Keratinocyte (primary cell): ENCODE data around the gene RPEL1. TPM values are rescaled to one million over a fixed set of nuclear protein-coding genes. Genes with fewer than 3 reads are reported as not detected.
A peak's percentile ranks its signal among the peaks of the same experiment; 100 is the strongest.

ENCODE experiments used
- DNase-seq: peaks from one replicate; pipeline ENCODE4 v3.0.0-alpha.2; 2011; ENCODE audit warnings: low read depth, missing footprints, low spot score
- FAIRE-seq: peaks from 2 replicates; lab custom pipeline; 2011; peaks lifted over from hg19 to GRCh38; lab: Jason Lieb, UNC
- H2AFZ ChIP-seq: 2 replicates; pipeline ENCODE4 v1.6.0; 2012; ENCODE audit warnings: low read length, control low read depth, inconsistent platforms; ENCODE audit not compliant: control insufficient read depth
- H3K27ac ChIP-seq: 2 replicates; pipeline ENCODE4 v1.5.1; 2011; ENCODE audit warnings: low read length; ENCODE audit not compliant: control insufficient read depth, insufficient read depth
- H3K27me3 ChIP-seq: 3 replicates; pipeline ENCODE4 v1.6.0; 2011; ENCODE audit warnings: low read length; ENCODE audit not compliant: control insufficient read depth, insufficient read depth; ENCODE audit errors: extremely low read depth
- H3K36me3 ChIP-seq, 2 experiments: 2 replicates in 1 of 2; 3 replicates in 1 of 2; pipeline ENCODE4 v1.5.1; 2011; ENCODE audit warnings: low read length in 2 of 2, mild to moderate bottlenecking in 1 of 2; ENCODE audit not compliant: control insufficient read depth in 2 of 2, insufficient read depth in 2 of 2; ENCODE audit errors: extremely low read depth in 1 of 2
- H3K4me1 ChIP-seq: 3 replicates; pipeline ENCODE4 v1.5.1; 2011; ENCODE audit warnings: low read length; ENCODE audit not compliant: control insufficient read depth, insufficient read depth; ENCODE audit errors: extremely low read depth
- H3K4me2 ChIP-seq: 3 replicates; pipeline ENCODE4 v1.6.0; 2011; ENCODE audit warnings: low read depth, low read length; ENCODE audit not compliant: control insufficient read depth, insufficient read depth; ENCODE audit errors: extremely low read depth
- H3K4me3 ChIP-seq, 3 experiments: fragments of 200-600 bp in 1 of 3; sonication (generic) in 1 of 3; 2 replicates in 2 of 3; 3 replicates in 1 of 3; pipeline ENCODE4 v1.5.1; 2011 to 2016; ENCODE audit warnings: low read length in 3 of 3, mild to moderate bottlenecking in 3 of 3, control low read depth in 2 of 3, inconsistent platforms in 1 of 3, low read depth in 1 of 3, mixed read lengths in 1 of 3, mixed run types in 1 of 3, moderate library complexity in 1 of 3; ENCODE audit not compliant: control insufficient read depth in 2 of 3, insufficient read depth in 2 of 3; ENCODE audit errors: extremely low read depth in 1 of 3
- H3K79me2 ChIP-seq: 2 replicates; pipeline ENCODE4 v1.6.0; 2012; ENCODE audit warnings: low read length; ENCODE audit not compliant: control insufficient read depth, insufficient read depth
- H3K9ac ChIP-seq: 3 replicates; pipeline ENCODE4 v1.6.0; 2011; ENCODE audit warnings: low read length; ENCODE audit not compliant: control insufficient read depth, insufficient read depth; ENCODE audit errors: extremely low read depth
- H3K9me1 ChIP-seq: 3 replicates; pipeline ENCODE4 v1.6.0; 2011; ENCODE audit warnings: low read length; ENCODE audit not compliant: control insufficient read depth, insufficient read depth; ENCODE audit errors: extremely low read depth
- H3K9me3 ChIP-seq: 2 replicates; pipeline ENCODE4 v1.5.1; 2012; ENCODE audit warnings: low read depth, low read length; ENCODE audit not compliant: control insufficient read depth
- H4K20me1 ChIP-seq: 3 replicates; pipeline ENCODE4 v1.6.0; 2011; ENCODE audit warnings: low read length; ENCODE audit not compliant: control insufficient read depth, insufficient read depth; ENCODE audit errors: extremely low read depth
- EZH2 ChIP-seq: IDR thresholded peaks from one replicate; pipeline ENCODE4 v1.6.1; 2012; ENCODE audit warnings: inconsistent platforms, mild to moderate bottlenecking, low read length, moderate library complexity
- dilution Hi-C: fragments of 300-500 bp; cut with MboI; formaldehyde crosslinking; loops from one replicate; pipeline ENCODE4 v1.7.0; 2020; ENCODE audit warnings: low sequenced_read_pairs; ENCODE audit not compliant: extremely low pct_ligation_motif_present
- polyA plus RNA-seq, 5 experiments: library from polyadenylated mRNA; depleted of rRNA in 3 of 5; stranded (reverse) in 3 of 5; stranded (forward) in 1 of 5; unstranded in 1 of 5; fragments of >200 nt; gene quantifications; 1 replicate in 1 of 5; 2 replicates in 3 of 5; 3 replicates in 1 of 5; pipeline versions ENCODE4 v1.2.1 to v1.2.3, GENCODE V29; 2011 to 2012; ENCODE audit warnings: missing spikeins in 2 of 5, low read depth in 1 of 5, low replicate concordance in 1 of 5
- TF ChIP-seq, protein P1 (sequence below), 3 experiments: IDR thresholded peaks in 1 of 3; conservative IDR thresholded peaks in 1 of 3; optimal IDR thresholded peaks in 1 of 3; 2 replicates in 2 of 3; 3 replicates in 1 of 3; pipeline versions ENCODE3 to v1.5.1; 2011; ENCODE audit warnings: low read length in 3 of 3, mild to moderate bottlenecking in 3 of 3, moderate library complexity in 2 of 3, control low read depth in 1 of 3, inconsistent platforms in 1 of 3; ENCODE audit not compliant: insufficient read depth in 2 of 3; ENCODE audit errors: extremely low read depth in 1 of 3

RPEL1 gene
- polyA plus RNA-seq, 1 donor (not counting 4 experiments of a cell fraction or from before 2014, with no cell fraction given) = 0.04 TPM

DNA sequence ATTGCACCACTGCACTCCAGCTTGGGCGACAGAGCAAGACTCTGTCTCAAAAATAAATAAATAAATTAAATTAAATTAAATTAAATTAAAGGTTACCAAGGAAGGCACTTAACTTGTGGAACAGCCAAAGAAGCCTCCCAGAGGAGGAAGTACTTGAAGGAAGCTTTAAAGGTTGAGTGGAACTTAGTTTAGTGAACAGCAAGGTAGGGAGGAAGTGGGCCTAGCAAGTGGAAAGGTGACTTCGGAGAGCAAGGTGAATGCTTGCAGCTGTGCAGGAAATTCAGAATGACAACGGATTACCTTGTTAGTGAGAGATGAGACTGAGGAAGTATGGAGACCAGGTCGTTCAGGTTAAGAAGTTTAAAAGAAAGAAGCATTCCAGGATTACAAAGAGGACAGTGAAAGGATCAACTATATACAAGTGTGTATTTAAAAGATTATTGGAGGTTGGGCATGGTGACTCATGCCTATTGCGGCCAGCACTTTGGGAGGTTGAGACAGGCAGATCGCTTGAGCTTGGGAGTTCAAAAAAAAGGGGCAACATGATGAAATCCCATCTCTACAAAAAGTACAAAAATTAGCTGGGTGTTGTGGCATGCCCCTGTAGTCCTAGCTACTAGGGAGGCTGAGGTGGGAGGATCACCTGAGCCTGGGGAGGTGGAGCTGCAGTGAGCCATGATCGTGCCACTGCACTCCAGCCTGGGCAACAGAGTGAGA, 12.8 kb upstream of the RPEL1 start:
- Histone ChIP-seq H3K27ac (no peak overlapping the region), H3K4me3 (no peak overlapping the region), H3K36me3 (no peaks in the 10 kb centered on the region), H3K9me1 (no peaks in the 10 kb centered on the region), H3K4me2 (peak overlapping the region; percentile 1), H3K4me1 (peaks cover 30% of the 10 kb centered on the region), H3K79me2 (no peaks in the 10 kb centered on the region), H2AFZ (peak overlapping the region; percentile 20), H3K27me3 (no peaks in the 10 kb centered on the region), H3K9ac (no peak overlapping the region), H3K9me3 (no peaks in the 10 kb centered on the region), H4K20me1 (no peaks in the 10 kb centered on the region)
- no peak for DNase-seq
- FAIRE-seq = no peak
- TF ChIP-seq EZH2 = no peak
- TF ChIP-seq, protein P1, sequence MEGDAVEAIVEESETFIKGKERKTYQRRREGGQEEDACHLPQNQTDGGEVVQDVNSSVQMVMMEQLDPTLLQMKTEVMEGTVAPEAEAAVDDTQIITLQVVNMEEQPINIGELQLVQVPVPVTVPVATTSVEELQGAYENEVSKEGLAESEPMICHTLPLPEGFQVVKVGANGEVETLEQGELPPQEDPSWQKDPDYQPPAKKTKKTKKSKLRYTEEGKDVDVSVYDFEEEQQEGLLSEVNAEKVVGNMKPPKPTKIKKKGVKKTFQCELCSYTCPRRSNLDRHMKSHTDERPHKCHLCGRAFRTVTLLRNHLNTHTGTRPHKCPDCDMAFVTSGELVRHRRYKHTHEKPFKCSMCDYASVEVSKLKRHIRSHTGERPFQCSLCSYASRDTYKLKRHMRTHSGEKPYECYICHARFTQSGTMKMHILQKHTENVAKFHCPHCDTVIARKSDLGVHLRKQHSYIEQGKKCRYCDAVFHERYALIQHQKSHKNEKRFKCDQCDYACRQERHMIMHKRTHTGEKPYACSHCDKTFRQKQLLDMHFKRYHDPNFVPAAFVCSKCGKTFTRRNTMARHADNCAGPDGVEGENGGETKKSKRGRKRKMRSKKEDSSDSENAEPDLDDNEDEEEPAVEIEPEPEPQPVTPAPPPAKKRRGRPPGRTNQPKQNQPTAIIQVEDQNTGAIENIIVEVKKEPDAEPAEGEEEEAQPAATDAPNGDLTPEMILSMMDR (optimal IDR thresholded peaks at IDR 0.05 in 1 of 3, IDR thresholded peaks at IDR 0.05 in 1 of 3, conservative IDR thresholded peaks at IDR 0.05 in 1 of 3; ENCODE audit: extremely low read depth in 1 of 3, insufficient read depth in 2 of 3, low read length in 3 of 3) = no peak
- dilution Hi-C loops = no loop called here

DNA sequence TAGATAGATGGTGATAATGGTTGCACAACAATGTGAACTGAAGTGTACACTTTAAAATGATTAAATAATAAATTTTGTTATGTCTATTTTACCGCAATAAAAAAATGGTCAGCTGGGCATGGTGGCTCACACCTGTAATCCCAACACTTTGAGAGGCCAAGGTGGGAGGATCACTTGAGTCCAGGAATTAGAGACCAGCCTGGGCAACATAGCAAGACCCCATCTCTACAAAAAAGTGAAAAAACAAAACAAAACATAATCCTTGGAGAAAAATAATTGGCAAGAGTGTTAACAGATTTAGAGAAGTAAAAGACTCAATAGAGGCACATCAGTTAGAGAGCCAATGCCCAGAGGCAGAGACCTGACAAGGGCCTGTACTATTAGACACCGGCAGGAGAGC, 9.9 kb upstream of the RPEL1 start:
- Histone ChIP-seq H3K27me3 (no peaks in the 10 kb centered on the region), H3K9me3 (no peaks in the 10 kb centered on the region), H3K27ac (no peak overlapping the region), H4K20me1 (no peaks in the 10 kb centered on the region), H3K36me3 (no peaks in the 10 kb centered on the region), H3K4me2 (no peak overlapping the region), H3K4me1 (peaks cover 31% of the 10 kb centered on the region), H2AFZ (no peak overlapping the region), H3K4me3 (no peak overlapping the region), H3K9me1 (no peaks in the 10 kb centered on the region), H3K79me2 (no peaks in the 10 kb centered on the region), H3K9ac (no peak overlapping the region)
- TF ChIP-seq, protein P1 (optimal IDR thresholded peaks at IDR 0.05 in 1 of 3, IDR thresholded peaks at IDR 0.05 in 1 of 3, conservative IDR thresholded peaks at IDR 0.05 in 1 of 3; ENCODE audit: extremely low read depth in 1 of 3, insufficient read depth in 2 of 3, low read length in 3 of 3) = no peak
- TF ChIP-seq EZH2 = no peak
- dilution Hi-C loops = no loop called here
- no peak for DNase-seq
- FAIRE-seq = no peak
